GM23338 (cell line): ENCODE data around the gene ZNF358.

ENCODE experiments used
- CREB1 ChIP-seq: fragments of 250-450 bp; sonication (Bioruptor Pico); IDR thresholded peaks from 2 replicates; pipeline ENCODE4 v1.5.0; 2020; ENCODE audit warnings: low read depth, mild to moderate bottlenecking, moderate library complexity
- EZH2 ChIP-seq: fragments of 200-600 bp; sonication (generic); IDR thresholded peaks from one replicate; pipeline ENCODE4 v1.8.0; 2017; ENCODE audit warnings: antibody characterized with exemption, mild to moderate bottlenecking, low read depth; ENCODE audit not compliant: unreplicated experiment
- EZH2phosphoT487 ChIP-seq: fragments of 200-600 bp; sonication (generic); IDR thresholded peaks from one replicate; pipeline ENCODE4 v1.8.1; 2018; ENCODE audit warnings: antibody characterized with exemption; ENCODE audit not compliant: unreplicated experiment
- JUNB ChIP-seq: IDR thresholded peaks from one replicate; pipeline ENCODE4 v1.6.1; 2016; ENCODE audit warnings: antibody characterized with exemption; ENCODE audit not compliant: unreplicated experiment
- NANOG ChIP-seq: IDR thresholded peaks from 2 replicates; pipeline ENCODE4 v1.6.1; 2016; ENCODE audit warnings: antibody characterized with exemption, borderline replicate concordance
- POLR2AphosphoS5 ChIP-seq: IDR thresholded peaks from 2 replicates; pipeline ENCODE4 v1.6.1; 2016; ENCODE audit warnings: antibody characterized with exemption, low read depth
- ZNF114 ChIP-seq: fragments of 250-450 bp; sonication (Bioruptor Pico); IDR thresholded peaks from 2 replicates; pipeline ENCODE4 v1.5.0; 2020; ENCODE audit warnings: mild to moderate bottlenecking, moderate library complexity
- TF ChIP-seq, protein P1 (sequence below), 2 experiments: fragments of 200-600 bp in 1 of 2; sonication (generic) in 1 of 2; conservative IDR thresholded peaks; 2 replicates each; pipeline versions ENCODE4 v1.5.1 to v1.6.1; 2016 to 2017; ENCODE audit warnings: antibody characterized with exemption in 2 of 2, low read depth in 2 of 2, mild to moderate bottlenecking in 2 of 2, moderate library complexity in 1 of 2
- TF ChIP-seq, protein P2 (sequence below): IDR thresholded peaks from one replicate; pipeline ENCODE4 v1.6.1; 2018; ENCODE audit warnings: antibody characterized with exemption; ENCODE audit not compliant: unreplicated experiment
- TF ChIP-seq, protein P3 (sequence below): IDR thresholded peaks from 2 replicates; pipeline ENCODE4 v1.6.1; 2016; ENCODE audit warnings: antibody characterized with exemption

DNA sequence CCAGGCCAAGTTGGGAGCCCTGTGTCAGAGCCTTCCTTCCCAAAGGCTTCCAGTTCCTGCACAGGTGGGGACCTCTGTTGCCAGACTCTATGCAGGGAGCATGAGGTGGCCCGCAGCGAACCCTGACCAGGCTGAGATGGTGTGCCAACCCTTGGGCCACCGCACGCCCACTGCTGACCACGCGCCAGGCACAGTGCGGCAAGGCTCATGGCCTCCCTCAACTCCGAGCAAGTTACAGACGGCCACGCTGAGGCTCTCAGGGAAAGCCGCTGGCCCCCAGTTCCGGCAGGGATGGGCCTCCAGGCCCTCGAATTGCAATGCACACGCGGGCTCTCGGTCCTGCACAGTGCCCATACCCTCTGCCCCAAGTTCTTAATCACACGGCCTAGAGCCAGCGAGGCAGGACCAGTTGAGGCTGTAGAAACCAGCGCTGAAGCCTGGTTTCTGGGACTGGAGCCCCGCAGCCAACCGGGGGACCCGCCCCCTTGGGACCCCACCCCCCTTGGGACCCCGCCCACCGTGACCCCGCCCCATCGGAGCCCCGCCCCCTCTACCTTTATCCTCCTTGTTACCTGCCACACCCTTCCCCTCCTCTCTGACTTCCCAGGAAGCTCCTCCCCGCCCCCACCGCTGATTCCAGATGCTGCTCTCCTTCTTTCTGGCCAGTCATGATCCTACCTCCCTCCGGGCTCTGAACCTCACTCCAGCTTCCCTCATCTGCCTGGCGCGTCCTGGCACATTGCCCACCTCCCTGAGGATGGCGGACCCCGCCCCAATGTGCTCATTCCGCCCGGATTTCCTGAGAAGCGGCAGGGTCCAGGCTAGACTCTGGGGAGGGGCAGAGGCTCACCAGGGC is 33.1 kb upstream of the ZNF358 start:
- TF ChIP-seq, protein P1, sequence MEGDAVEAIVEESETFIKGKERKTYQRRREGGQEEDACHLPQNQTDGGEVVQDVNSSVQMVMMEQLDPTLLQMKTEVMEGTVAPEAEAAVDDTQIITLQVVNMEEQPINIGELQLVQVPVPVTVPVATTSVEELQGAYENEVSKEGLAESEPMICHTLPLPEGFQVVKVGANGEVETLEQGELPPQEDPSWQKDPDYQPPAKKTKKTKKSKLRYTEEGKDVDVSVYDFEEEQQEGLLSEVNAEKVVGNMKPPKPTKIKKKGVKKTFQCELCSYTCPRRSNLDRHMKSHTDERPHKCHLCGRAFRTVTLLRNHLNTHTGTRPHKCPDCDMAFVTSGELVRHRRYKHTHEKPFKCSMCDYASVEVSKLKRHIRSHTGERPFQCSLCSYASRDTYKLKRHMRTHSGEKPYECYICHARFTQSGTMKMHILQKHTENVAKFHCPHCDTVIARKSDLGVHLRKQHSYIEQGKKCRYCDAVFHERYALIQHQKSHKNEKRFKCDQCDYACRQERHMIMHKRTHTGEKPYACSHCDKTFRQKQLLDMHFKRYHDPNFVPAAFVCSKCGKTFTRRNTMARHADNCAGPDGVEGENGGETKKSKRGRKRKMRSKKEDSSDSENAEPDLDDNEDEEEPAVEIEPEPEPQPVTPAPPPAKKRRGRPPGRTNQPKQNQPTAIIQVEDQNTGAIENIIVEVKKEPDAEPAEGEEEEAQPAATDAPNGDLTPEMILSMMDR (conservative IDR thresholded peaks at IDR 0.05; ENCODE audit: low read depth in 2 of 2), result no peak
- TF ChIP-seq CREB1 (CRISPR knock-in tag), result no peak
- peak; percentile 81 for TF ChIP-seq POLR2AphosphoS5
- TF ChIP-seq EZH2phosphoT487, result no peak
- TF ChIP-seq, protein P2, sequence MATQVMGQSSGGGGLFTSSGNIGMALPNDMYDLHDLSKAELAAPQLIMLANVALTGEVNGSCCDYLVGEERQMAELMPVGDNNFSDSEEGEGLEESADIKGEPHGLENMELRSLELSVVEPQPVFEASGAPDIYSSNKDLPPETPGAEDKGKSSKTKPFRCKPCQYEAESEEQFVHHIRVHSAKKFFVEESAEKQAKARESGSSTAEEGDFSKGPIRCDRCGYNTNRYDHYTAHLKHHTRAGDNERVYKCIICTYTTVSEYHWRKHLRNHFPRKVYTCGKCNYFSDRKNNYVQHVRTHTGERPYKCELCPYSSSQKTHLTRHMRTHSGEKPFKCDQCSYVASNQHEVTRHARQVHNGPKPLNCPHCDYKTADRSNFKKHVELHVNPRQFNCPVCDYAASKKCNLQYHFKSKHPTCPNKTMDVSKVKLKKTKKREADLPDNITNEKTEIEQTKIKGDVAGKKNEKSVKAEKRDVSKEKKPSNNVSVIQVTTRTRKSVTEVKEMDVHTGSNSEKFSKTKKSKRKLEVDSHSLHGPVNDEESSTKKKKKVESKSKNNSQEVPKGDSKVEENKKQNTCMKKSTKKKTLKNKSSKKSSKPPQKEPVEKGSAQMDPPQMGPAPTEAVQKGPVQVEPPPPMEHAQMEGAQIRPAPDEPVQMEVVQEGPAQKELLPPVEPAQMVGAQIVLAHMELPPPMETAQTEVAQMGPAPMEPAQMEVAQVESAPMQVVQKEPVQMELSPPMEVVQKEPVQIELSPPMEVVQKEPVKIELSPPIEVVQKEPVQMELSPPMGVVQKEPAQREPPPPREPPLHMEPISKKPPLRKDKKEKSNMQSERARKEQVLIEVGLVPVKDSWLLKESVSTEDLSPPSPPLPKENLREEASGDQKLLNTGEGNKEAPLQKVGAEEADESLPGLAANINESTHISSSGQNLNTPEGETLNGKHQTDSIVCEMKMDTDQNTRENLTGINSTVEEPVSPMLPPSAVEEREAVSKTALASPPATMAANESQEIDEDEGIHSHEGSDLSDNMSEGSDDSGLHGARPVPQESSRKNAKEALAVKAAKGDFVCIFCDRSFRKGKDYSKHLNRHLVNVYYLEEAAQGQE, result no peak
- TF ChIP-seq JUNB, result no peak
- TF ChIP-seq EZH2, result no peak
- TF ChIP-seq ZNF114, result no peak
- TF ChIP-seq, protein P3, sequence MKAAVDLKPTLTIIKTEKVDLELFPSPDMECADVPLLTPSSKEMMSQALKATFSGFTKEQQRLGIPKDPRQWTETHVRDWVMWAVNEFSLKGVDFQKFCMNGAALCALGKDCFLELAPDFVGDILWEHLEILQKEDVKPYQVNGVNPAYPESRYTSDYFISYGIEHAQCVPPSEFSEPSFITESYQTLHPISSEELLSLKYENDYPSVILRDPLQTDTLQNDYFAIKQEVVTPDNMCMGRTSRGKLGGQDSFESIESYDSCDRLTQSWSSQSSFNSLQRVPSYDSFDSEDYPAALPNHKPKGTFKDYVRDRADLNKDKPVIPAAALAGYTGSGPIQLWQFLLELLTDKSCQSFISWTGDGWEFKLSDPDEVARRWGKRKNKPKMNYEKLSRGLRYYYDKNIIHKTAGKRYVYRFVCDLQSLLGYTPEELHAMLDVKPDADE, result no peak
- no peak for TF ChIP-seq NANOG
